HFFc6 (cell line): ENCODE results near the gene GAB2. TPM values are rescaled to one million over a fixed set of nuclear protein-coding genes. Genes with fewer than 3 reads are reported as not detected.

Experiments used
- DNase-seq: peaks from one replicate; pipeline ENCODE4 v3.0.0-alpha.2; 2018
- H3K27ac Mint-ChIP-seq: 2 replicates; pipeline ENCODE4 v1.8.0; 2020; ENCODE audit warnings: mild to moderate bottlenecking, mixed read lengths
- H3K27me3 Mint-ChIP-seq: 2 replicates; pipeline ENCODE4 v1.8.0; 2021; ENCODE audit warnings: mild to moderate bottlenecking, moderate library complexity, mixed read lengths; ENCODE audit not compliant: insufficient read depth
- H3K36me3 Mint-ChIP-seq: 2 replicates; pipeline ENCODE4 v1.8.0; 2021; ENCODE audit warnings: low read depth, mixed read lengths
- H3K4me1 Mint-ChIP-seq: 2 replicates; pipeline ENCODE4 v1.8.0; 2020; ENCODE audit warnings: low read depth, mixed read lengths
- H3K4me3 Mint-ChIP-seq: 2 replicates; pipeline ENCODE4 v1.8.0; 2020; ENCODE audit warnings: mild to moderate bottlenecking, moderate library complexity, mixed read lengths
- H3K9me3 Mint-ChIP-seq: 2 replicates; pipeline ENCODE4 v1.8.0; 2020; ENCODE audit warnings: mild to moderate bottlenecking, mixed read lengths
- CTCF ChIP-seq: fragments of 200-600 bp; sonication (generic); IDR thresholded peaks from 2 replicates; pipeline ENCODE4 v1.5.0; 2021; ENCODE audit warnings: antibody characterized with exemption, mild to moderate bottlenecking
- total RNA-seq, 6 experiments: library from RNA; stranded (reverse); fragmentation: NEBNext Ultra II Directional; extraction: Animal tissue kit (Norgen Biotek cat#: 25700); gene quantifications; 2 replicates in 1 of 6; 3 replicates in 5 of 6; pipeline ENCODE4 v1.2.3, GENCODE V29; 2021

The GAB2 gene
- total RNA-seq, 6 experiments from 2014 or later: 8.4 to 12.1 (median 9.9) TPM

DNA sequence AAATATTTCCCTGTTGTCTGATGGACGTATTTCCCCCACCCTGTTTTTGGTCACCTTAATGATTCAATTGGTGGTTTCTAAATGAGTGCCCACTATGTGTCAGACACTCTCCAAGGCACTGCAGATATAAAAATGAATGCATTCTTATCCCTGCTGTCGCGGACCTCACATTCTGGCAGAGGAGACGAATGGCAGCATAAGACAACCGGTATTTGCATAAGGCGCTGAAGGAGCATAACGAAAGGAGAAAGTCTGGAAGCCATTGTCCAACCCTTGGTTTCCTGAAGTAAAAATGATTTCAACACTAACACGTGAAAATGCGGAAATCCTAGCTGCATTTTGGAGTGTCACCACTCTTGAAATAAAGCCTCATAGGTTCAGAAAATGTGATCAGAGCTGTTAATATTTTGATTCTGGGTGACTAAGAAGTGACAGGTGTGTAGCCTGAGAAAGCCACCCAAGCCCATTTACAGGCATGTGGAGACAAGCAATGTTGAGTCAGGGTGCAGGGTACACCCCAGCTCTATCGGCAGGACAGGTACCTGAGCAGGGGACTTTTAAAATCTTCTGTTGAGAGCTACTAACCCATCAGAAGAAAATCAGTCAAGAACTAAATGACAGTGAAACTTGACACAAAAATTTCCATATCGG is 10.1 kb upstream of the GAB2 start:
- DNase-seq: no peak
- H3K36me3 Mint-ChIP-seq: no peaks in the 10 kb centered on the region
- no peak for TF ChIP-seq CTCF
- no peak overlapping the region for H3K4me3 Mint-ChIP-seq
- H3K4me1 Mint-ChIP-seq: peaks cover 32% of the 10 kb centered on the region
- no peaks in the 10 kb centered on the region for H3K27me3 Mint-ChIP-seq
- no peaks in the 10 kb centered on the region for H3K9me3 Mint-ChIP-seq
- H3K27ac Mint-ChIP-seq: no peak overlapping the region

GRCh38 chr11:78426845-78427244 is 9.2 kb upstream of the GAB2 start:
- TF ChIP-seq CTCF: no peak
- H3K27ac Mint-ChIP-seq: no peak overlapping the region
- no peaks in the 10 kb centered on the region for H3K9me3 Mint-ChIP-seq
- H3K4me3 Mint-ChIP-seq: no peak overlapping the region
- H3K4me1 Mint-ChIP-seq: peaks cover 23% of the 10 kb centered on the region
- H3K27me3 Mint-ChIP-seq: no peaks in the 10 kb centered on the region
- no peaks in the 10 kb centered on the region for H3K36me3 Mint-ChIP-seq
- no peak for DNase-seq

DNA sequence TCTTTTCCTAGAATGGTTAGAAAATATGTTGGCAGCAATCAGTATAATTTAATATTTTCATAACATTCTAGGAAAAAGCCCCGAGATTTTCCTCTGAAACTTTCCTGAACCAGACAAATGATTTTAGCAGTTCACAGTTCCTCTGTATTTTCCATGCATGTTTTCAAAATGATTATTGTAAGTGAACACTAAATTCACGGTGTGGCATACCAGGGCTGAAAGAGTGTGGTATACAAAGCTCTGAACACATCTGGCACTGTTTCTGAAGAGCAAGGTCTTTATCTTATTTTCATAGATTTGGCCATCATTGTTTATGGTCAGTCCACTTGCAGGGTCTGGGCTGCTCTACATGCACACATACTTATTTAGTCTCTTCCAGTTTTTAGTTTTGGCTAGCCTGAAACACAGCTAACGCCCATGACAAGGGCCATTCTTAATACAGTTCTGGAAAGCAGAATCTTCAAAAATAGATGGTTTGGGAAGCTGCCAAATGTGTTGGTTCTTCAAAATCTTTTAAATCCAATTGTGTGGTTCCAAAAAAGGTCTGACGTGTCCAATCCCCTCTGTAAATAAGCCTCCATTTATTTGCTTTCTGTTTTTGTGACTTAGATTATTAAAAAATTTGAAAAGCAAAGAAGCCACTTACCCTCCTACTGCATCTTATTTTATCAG is 7.9 kb upstream of the GAB2 start:
- DNase-seq: no peak
- H3K4me3 Mint-ChIP-seq: no peak overlapping the region
- no peak overlapping the region for H3K27ac Mint-ChIP-seq
- H3K27me3 Mint-ChIP-seq: no peaks in the 10 kb centered on the region
- TF ChIP-seq CTCF: no peak
- H3K36me3 Mint-ChIP-seq: no peaks in the 10 kb centered on the region
- peaks cover 23% of the 10 kb centered on the region for H3K4me1 Mint-ChIP-seq
- H3K9me3 Mint-ChIP-seq: no peaks in the 10 kb centered on the region

DNA sequence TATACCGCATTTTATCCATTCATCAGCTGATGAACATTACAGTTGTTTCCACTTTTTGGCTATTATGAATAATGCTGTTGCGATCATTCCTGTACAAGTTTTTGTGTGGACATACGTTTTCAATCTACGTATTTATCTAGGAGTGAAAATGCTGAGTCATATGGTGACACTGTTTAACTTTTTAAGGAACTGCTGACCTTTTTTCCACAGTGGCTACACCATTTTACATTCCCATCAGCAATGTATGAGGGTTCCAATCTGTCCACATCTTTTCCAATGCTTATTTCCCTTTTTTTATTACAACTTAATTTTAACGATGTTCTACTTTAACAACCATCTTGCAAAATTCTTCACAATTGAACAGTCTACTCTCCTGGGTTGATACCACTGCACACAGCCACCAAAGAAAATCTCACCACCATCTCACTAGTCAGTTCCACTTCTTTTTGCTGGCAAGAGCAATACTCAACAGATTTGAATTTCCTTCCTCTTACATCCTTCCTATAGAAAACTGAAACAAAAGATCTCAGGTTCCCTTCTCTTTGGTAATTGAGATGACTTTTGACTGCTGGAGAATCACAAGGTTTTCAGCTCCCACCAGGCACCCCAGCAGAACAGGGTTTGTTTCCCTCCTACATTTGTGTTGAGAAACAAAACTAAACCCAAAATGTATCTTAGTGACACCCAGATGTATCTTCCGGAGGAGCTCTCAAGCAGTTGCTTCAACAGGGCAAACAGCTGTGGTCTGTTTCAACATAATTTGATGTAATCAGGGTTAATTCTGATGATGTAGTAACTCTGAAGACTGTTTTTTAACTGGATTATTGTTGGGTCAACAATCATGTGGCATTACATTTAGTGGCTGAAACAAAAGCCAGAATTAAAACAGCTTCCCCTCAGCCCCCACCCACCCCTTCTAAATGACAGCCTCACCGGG is 7.0 kb upstream of the GAB2 start:
- Mint-ChIP-seq H3K36me3 (no peaks in the 10 kb centered on the region), H3K9me3 (no peaks in the 10 kb centered on the region), H3K4me3 (no peak overlapping the region), H3K27me3 (no peaks in the 10 kb centered on the region; the same call in 1 of the 2 replicates), H3K27ac (no peak overlapping the region; the same call in 1 of the 2 replicates), H3K4me1 (peaks cover 33% of the 10 kb centered on the region)
- no peak for TF ChIP-seq CTCF
- DNase-seq: no peak

GRCh38 chr11:78423241-78423640 is 5.6 kb upstream of the GAB2 start:
- Mint-ChIP-seq H3K4me1 (peaks cover 46% of the 10 kb centered on the region), H3K4me3 (no peak overlapping the region), H3K27me3 (no peaks in the 10 kb centered on the region; the same call in 1 of the 2 replicates), H3K36me3 (no peaks in the 10 kb centered on the region), H3K9me3 (no peaks in the 10 kb centered on the region), H3K27ac (no peak overlapping the region)
- DNase-seq: no peak
- no peak for TF ChIP-seq CTCF
